Left forelimb (tissue), 1 donor: Measurements from ENCODE around the gene IL16.

Experiments
- DNase-seq: peaks from one replicate; pipeline ENCODE4 v3.0.0-alpha.2; 2018; ENCODE audit warnings: low spot score

Gene IL16

DNA sequence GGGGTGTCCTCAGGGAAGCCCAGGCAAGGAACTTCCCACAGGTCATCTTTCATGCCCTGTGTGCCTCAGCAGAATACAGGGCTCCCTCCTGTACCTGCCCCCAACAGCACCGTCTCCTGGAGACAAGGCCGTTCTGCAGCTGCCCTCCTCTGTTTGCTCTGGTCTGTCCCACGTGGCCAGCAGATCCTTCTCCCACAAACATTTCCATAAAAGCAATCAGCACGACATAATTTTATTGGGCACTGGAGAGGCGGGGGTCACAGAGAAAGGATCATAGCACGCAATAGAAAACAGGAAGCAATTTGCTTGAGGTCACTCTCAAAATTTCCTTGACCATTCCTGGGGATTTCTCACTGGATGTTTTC is 97.8 kb downstream of the IL16 start:
- DNase-seq = no peak

DNA sequence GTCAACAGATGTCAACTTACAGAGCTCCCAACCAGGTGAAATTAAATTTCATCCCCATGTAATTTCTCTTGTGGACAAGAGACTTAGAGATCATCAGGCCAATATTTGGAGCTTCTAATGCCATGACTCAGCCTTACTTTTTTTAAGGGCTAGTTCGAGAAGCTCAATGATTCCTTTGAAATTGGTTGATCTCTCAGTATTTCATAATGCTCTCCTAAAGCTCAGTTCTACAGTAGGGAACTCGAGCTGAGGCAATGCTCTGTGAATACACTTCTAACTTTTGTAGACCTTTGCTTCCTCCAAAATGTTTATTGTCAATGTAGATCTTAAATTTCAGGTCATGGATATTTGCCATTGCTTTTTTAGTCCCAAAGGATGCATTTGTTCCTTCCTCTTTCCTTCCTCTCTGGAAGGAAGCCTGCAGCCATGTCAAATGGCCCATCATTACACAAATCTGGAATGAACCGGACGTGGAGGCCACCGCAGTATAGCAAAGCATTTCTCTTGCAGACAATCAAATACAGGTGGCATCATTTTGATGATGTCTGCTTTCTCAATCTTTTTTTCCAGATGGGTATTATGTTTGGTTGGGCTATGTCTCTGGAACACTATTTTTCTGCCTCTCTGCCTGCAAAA is 98.9 kb downstream of the IL16 start:
- no peak for DNase-seq

DNA sequence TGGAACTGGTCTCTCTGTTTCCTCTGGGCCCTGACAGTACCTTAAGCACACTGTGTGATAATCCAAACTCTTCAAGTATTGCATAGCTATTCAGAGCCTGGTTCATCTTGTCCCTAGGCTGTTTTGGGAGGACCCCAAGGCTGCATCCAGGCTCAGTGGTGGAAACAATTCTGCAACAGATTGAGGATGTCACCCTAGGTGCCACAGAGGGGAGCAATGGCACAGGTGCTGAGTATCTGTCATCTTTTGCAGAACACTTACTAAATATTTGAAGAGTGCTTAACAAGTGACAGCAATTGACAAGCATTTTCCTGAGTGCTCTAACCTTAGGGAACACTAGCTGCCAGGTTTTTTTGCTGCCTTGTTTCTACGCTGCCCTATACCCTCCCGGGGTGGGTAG is 99.5 kb downstream of the IL16 start:
- DNase-seq = no peak

DNA sequence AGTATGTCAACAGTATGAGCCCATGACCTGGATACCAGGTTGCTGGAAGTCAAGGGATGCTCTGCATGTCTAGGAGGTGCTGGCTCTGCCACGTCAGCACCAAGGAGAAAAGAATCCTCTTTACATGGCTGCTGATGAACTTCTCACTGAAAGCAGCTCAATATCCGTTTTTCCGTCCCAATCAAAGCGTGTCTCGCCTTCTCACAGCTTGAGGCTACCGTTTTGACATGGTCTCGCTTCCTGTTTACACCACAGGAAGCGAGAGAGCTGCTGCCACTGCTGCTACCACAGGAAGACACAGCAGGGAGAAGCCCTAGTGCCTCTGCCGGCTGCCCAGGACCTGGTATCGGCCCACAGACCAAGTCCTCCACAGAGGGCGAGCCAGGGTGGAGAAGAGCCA is 100.0 kb downstream of the IL16 start:
- DNase-seq = no peak

DNA sequence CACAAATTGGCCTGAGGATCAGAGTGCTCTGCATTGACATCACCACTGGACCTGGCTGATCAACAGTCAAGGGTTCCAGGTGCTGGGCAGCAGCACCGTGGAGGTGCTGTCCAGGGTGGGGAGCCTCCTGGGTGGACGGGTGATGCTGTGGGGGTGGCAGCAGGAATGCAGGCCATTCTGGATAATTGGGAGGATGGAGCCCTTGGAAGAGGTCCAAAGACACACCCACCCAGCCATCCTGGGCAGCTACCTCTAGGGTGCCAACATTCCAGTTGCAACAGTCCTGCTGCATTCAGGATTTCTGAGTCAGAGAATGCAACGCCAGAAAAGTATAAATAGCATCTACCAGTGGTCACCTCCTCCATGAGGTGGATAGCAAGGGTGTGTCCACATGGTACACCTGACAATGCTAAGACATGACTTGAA is 100.5 kb downstream of the IL16 start:
- no peak for DNase-seq

DNA sequence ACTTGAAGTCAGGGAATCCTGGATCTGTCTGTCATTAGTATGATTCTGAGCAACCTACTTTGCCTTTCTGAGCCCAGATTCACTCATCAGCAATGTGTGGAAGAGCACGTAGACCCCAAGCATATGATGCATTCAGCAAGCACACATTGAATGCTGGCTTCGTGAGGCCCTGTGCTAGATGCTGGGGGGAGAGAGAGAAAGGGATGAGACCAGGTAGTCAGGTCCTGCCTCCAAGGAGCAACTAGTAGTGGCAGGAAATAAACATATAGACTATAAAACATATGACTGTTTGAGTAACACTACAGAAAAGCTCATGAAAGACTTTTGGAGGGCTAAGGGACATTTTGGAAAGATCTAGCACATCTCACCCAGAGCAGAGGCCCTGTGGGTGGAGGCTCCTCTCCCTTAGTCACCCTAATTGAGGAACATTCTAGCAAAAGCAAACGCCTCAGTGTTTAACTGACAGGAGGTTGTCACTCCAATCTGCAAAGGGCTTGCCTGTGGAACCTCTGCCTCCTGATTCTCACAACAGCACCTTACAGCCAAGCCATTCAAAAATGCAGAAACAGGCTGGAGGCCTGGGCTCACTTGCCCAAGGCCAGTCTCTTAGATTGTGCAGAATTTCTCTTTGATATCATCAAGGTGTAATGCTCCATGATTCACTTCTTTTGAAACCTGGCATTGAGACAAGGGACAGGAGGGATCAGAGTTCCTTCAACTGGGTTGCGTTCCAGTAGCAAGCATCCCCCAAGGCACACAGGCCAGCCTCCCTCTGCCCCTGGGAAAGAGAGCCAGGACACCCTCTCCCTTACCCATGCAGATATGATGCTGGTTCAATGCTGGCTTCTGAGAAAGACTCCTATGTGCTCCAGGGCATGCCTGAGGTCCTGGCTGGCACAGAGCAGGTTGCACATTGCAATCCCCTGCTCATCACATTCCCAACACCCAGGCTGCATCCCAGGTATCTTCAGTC is 101.2 kb downstream of the IL16 start:
- no peak for DNase-seq

DNA sequence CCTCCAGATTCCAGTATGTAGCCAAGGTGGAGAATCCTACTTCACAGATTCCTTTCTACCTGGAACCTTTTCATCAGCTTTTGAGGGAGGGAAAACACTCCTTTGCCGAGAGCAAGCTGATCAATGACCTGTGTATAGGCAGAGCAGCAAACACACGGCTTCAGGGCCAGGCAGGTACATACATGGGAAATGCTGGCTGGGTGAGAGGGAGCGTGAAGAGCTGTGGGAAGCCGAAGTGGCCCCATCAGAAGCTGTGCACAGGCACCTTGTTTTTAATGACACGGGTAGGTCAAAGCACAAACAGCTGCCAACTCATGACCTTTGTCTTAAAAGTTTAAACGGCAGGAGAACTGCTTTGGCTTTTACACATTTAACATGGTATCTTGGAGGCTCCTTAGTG is 101.9 kb downstream of the IL16 start:
- DNase-seq = no peak

DNA sequence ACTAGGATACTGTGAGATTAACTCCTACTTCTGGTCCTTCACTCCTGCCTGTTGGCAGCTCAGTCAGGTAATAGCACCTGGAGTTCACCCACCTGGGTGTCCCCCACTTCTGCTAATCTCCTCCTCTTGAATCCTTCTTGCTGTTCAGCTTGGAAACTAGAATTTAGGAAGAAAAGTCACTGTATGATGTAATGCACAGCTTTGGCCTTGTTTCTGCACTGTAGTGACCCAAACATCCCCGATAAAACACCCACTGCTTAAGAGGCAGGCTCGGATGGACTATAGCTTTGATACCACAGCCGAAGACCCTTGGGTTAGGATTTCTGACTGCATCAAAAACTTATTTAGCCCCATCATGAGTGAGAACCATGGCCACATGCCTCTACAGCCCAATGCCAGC is 102.5 kb downstream of the IL16 start:
- DNase-seq = no peak

DNA sequence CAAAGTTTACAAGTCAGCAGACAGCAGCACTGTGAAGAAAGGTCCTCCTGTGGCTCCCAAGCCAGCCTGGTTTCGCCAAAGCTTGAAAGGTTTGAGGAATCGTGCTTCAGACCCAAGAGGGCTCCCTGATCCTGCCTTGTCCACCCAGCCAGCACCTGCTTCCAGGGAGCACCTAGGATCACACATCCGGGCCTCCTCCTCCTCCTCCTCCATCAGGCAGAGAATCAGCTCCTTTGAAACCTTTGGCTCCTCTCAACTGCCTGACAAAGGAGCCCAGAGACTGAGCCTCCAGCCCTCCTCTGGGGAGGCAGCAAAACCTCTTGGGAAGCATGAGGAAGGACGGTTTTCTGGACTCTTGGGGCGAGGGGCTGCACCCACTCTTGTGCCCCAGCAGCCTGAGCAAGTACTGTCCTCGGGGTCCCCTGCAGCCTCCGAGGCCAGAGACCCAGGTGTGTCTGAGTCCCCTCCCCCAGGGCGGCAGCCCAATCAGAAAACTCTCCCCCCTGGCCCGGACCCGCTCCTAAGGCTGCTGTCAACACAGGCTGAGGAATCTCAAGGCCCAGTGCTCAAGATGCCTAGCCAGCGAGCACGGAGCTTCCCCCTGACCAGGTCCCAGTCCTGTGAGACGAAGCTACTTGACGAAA is 103.1 kb downstream of the IL16 start:
- no peak for DNase-seq

DNA sequence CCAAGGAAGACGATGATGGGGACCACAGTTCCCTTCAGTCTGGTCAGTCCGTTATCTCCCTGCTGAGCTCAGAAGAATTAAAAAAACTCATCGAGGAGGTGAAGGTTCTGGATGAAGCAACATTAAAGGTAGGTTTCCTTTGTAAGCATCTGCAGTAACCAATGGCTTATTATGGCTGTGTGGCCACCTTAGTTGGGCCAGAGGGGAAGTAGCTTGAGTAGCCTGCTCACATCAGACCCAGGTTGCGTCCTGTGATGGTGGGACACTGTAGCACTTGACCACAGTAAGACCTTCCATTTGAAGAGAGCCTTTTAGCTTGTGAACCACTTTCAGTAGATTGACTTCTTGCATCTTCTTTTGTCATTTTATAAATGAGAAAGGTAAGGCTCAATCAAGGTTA is 104.7 kb downstream of the IL16 start:
- peak; percentile 14 for DNase-seq

DNA sequence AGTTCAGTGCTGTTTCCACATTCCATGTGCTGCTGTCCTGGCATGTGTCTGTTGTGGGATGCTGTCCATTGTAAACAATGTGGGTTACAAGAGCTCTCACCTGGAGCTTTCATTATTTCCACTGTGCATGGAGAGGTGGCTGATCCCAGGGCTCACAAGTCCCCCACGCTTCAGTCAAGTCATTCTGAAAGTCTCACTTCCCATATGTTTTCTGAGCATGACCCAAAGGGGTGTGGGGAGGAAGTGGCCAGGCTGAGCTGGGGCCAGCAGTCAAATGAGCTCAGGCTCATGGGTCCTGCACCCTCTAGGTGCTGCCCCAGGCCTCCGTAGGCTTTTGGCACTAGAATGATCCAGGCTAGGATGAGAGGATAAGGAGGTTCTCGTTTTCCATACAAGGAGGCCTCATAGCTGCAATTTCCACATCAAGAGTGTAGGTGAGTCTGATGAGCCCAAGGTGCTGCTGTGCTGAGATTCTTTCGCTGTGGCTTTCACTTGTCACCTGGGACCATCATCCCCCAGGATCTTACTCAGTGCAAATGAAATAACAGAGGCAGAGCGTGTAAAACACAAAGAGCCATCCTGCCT is 105.2 kb downstream of the IL16 start:
- DNase-seq = no peak

DNA sequence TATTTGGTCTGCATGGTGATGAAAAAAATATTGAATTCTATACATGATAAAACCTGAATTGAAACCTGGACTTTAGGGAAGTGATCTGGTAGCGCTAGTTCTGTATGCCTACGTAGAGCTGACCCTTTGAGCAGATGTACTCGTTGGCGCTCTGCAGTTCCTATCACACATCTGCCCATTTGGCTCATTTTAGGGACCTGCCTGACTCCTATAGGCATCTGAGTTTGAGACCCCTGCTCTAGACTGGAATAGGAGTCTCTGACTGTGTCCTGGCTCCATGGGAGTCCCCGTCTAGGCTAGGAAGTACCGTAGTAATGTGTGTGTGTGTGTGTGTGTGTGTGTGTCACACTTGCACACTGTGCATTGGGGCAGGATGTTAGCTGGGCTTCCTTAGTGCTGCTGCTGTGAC is 106.0 kb downstream of the IL16 start:
- no peak for DNase-seq

DNA sequence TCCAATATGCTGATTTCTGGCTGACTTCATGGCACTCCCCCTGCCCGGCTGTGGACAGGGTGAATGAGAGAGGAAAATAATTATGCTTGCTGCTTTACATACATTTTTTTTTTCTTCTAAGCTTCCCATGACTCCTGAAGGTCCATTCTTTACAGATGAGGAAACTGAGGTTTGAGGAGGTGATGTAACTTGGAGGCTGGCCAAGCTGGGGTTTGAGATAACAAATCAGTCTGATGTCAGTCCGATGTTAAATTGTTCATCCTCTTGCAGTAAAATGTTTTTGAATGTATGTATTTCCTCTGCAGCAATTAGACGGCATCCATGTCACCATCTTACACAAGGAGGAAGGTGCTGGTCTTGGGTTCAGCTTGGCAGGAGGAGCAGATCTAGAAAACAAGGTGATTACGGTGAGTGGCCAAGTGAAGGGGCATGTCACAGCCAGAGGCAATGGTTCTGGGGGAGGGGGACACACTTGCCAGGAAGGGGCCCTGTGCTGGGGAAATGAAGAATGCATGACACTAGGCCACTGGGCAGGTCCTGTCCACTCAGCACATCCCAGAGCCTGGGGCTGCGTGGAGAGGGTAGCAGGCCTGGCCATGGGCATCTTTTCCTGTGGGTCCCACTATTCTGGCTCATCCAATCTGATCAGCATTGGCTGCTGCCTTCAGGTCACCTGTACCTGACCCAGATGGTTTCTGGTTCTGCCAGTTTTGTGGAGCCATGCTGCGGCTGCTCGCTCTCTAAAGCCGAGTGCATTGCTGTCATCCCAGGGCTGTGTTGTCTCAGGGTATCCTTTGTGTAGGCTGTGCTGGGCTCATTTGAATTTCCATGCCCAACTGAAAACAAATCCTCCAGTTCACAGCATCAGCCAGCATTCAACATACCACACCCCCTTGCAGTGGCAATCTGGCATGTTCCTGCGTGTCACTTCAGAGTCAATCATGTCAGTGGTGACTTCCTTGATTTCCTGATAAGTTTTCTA is 106.9 kb downstream of the IL16 start:
- peak; percentile 48 for DNase-seq

DNA sequence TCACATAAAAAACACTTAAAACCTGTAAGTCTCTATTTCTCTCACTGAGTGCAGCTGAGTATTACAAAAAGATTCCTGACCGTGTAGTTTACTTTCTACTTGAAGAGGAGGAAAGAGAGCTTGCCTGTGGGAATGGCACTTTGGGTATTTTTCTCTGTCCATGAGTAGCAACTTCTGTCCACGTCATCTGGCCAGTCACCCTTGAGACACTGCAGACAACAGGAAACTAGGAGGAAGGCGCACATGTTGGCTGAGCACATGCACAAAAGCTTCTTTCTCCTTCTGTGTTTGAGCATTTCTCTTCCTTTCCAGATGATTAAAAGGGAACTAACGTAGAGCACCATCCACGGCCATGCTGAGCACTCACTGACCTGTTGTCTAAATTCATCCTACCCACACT is 107.5 kb downstream of the IL16 start:
- DNase-seq = peak; percentile 28

DNA sequence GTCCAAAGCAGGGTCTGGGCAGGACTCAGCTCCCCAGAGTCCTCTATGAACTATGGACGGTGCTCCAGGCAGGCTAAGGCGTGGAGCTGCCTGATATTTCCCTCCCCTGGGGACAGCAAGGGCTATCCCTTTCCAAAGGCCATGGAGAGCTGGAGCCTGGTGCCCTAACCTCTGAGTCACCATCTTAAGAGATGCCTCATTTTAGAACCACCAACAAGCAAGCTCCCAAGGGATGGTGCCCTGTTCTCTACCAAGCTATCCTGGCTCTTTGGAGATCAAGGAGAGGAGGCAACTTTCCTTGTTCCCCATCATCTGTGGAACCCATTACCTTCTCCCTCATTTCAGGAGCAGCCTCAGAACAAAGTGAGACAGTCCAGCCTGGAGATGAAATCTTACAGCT is 111.6 kb downstream of the IL16 start:
- DNase-seq = peak; percentile 14

DNA sequence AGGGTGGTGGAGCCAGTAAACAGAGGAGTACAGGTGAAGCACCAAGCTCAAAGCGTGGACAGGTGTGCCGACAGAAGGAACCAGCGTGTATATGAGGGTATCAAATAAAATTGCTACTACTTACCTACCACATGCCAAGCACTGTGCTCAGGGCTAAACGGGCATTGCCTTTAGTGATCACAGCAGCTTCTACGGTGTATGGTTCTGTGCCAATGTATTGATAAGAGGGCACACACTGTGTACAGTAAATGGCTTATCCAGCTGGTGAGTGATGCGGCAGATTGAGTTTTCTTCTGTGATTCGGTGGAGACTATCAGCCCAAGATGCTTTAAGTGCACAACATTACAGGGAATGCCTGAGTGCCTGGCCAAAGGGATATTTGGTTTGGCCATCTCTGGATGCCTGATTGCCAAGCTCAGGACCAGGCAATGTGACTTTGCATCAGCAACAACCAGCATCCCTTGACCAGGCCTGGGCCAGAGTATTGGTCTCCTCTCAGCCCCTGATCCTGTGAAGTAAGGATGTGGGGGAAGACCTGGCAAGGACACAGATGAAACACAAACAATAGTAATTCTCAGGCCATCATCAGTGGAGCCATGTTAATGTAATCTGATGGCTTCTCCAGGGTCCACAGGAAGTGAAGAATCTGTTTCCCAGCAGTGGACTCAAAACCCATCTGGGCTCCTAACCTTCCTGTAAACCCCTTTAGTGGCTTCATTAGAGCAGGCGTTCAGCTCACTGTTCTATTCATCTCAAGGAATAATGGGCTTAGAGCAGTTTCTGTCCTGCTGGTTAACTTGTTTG is 113.2 kb downstream of the IL16 start:
- peak; percentile 3 for DNase-seq

DNA sequence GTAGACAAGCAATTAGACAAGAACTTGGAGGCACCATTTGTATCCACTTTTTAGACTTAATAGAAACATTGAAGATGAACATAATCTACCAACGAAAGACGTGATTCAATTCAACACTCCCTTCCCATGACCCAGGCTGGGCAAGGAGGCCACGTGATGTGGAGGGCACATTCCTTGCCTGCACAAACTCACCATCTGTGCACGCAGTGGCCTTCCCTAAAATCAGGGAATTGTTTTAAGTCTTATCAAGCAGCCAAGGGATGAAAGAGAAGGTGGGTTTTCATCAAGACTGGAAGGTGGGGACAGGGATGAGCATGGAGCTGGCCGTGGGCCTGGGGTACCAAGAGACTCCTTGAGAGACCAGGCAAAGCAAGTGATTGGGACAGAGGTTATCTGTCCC is 113.8 kb downstream of the IL16 start:
- no peak for DNase-seq

DNA sequence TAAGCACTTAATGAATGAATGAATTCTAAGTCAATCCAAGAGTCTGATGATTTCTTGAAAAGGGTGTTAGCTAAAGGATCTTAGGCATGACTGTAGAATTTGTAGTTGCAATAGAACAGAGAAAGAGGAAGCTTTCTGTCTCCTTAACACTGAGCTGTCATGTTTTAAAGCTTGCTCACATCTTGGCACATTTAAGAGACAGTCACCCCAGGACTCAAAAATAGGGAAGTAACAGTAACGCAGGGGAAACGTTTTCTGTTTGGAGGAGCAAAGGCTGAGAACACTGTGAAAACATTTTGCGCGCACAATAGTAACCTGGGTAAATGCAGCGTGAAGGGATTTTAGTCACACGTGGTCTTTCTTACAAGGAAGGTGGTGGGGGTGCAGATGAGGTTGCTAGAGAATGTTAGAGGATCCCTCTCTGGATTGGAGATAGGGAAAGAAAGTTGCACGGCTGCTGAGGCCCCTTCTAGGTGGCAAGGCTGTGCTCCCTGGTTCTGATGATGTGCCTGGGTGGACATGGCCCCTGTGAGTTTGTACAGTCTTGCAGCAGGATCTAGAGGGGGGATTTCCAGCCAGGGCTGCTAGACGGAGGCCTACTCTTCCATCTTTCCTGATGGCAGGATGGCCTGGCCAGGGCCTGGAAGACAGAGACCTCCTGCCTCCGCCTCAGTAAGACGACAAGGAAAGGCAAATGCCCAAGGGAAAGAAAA is 115.2 kb downstream of the IL16 start:
- no peak for DNase-seq

DNA sequence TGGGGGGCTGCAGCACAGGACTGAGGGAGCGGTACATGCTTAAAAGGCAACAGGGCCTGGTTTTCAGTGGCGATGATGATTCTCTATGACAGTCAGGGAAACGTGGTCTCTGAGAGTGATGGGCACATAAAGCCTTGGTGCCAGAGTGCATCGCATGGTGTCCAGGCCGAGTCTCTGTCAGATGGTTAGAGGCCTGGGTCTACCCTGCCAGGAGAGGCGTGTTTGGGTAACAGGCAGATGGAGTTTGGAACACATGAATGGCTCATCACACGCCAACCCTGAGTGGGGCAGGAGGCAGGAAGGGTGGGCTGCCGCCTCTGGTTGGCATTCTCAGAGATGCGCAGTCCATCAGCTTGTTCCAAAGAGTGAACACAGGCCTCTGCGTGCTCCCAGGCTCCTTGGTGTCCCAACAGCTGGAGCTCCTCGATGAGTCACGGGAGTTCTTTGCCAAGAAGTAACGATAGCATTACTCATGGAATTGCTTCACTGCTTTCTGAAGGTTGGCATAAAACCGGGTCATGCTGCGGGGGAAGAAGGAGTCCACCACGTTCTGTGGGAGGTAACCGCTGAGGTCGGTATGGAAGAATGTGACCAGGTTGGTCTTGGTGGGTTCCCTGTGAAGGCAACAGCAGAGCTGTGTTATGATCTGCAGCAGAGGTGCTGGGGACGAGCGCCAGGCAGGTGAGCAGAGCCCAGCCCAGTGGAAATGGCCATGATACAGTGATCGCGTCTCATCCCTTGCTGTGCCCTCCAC is 116.3 kb downstream of the IL16 start:
- DNase-seq = no peak
